SK-N-SH (cell line): ENCODE data around the gene FGD4. TPM values are rescaled to one million over a fixed set of nuclear protein-coding genes. Genes with fewer than 3 reads are reported as not detected.

Source experiments
- CTCF ChIA-PET: fragments of 300-600, 350-600 bp; formaldehyde crosslinking; extraction: SDS; loops from one replicate; lab custom pipeline; 2021; lab: Yijun Ruan, JAX
- POLR2A ChIA-PET: fragments of 350-600 bp; sonication (Branson Sonifier 250); formaldehyde crosslinking; extraction: SDS; loops from one replicate; lab custom pipeline; 2020; ENCODE audit warnings: antibody characterized with exemption, inconsistent platforms; lab: Yijun Ruan, JAX
- DNase-seq: peaks from one replicate; pipeline ENCODE4 v3.0.0; 2012
- H2AFZ ChIP-seq: fragments of 200-600 bp; sonication (generic); 2 replicates; pipeline ENCODE4 v1.8.1; 2016; ENCODE audit warnings: antibody characterized with exemption, mild to moderate bottlenecking, low read depth
- H3F3A ChIP-seq: fragments of 200-600 bp; sonication (generic); replicated peaks from 2 replicates; pipeline ENCODE3; 2016; ENCODE audit warnings: antibody characterized with exemption, mild to moderate bottlenecking; ENCODE audit not compliant: insufficient read depth
- H3K27ac ChIP-seq, 2 experiments: fragments of 200-500 bp in 1 of 2; fragments of 200-600 bp in 1 of 2; sonication (Bioruptor generic) in 1 of 2; sonication (generic), shearing (Covaris generic) in 1 of 2; 2 replicates each; pipeline versions ENCODE4 v1.5.1 to v1.6.1; 2014 to 2016; ENCODE audit warnings: low read depth in 2 of 2, inconsistent platforms in 1 of 2, low read length in 1 of 2, mild to moderate bottlenecking in 1 of 2, mixed read lengths in 1 of 2
- H3K27me3 ChIP-seq: fragments of 200-600 bp; sonication (generic), shearing (Covaris generic); 2 replicates; pipeline ENCODE4 v1.6.1; 2016; ENCODE audit warnings: mixed run types; ENCODE audit not compliant: insufficient read depth
- H3K36me3 ChIP-seq, 2 experiments: fragments of 200-500 bp in 1 of 2; fragments of 200-600 bp in 1 of 2; sonication (Bioruptor generic) in 1 of 2; sonication (generic) in 1 of 2; replicated peaks in 1 of 2; 2 replicates each; pipeline versions ENCODE3 to v1.5.1; 2014 to 2016; ENCODE audit warnings: low read length in 1 of 2, mild to moderate bottlenecking in 1 of 2; ENCODE audit not compliant: insufficient read depth in 2 of 2, control insufficient read depth in 1 of 2
- H3K4me1 ChIP-seq, 2 experiments: fragments of 200-500 bp in 1 of 2; fragments of 200-600 bp in 1 of 2; sonication (Bioruptor generic) in 1 of 2; sonication (generic), shearing (Covaris generic) in 1 of 2; 2 replicates each; pipeline versions ENCODE4 v1.5.1 to v1.6.1; 2014 to 2016; ENCODE audit warnings: low read depth in 1 of 2, low read length in 1 of 2, mixed run types in 1 of 2; ENCODE audit not compliant: insufficient read depth in 2 of 2, control insufficient read depth in 1 of 2
- H3K4me2 ChIP-seq: fragments of 200-600 bp; sonication (generic), shearing (Covaris generic); 2 replicates; pipeline ENCODE4 v1.6.1; 2017; ENCODE audit warnings: mixed run types
- H3K4me3 ChIP-seq, 2 experiments: fragments of 200-500 bp in 1 of 2; fragments of 200-600 bp in 1 of 2; sonication (Bioruptor generic) in 1 of 2; sonication (generic), shearing (Covaris generic) in 1 of 2; 2 replicates each; pipeline versions ENCODE4 v1.5.1 to v1.8.1; 2014 to 2016; ENCODE audit warnings: low read depth in 2 of 2, inconsistent platforms in 1 of 2, low read length in 1 of 2, mild to moderate bottlenecking in 1 of 2, mixed read lengths in 1 of 2, moderate library complexity in 1 of 2
- H3K79me2 ChIP-seq: fragments of 200-600 bp; sonication (generic); 2 replicates; pipeline ENCODE4 v1.8.1; 2017; ENCODE audit warnings: mild to moderate bottlenecking; ENCODE audit not compliant: insufficient read depth
- H3K9ac ChIP-seq: fragments of 200-600 bp; sonication (generic); 2 replicates; pipeline ENCODE4 v1.6.1; 2017; ENCODE audit warnings: mixed run types
- H3K9me2 ChIP-seq: fragments of 200-600 bp; sonication (generic); 2 replicates; pipeline ENCODE4 v1.6.1; 2017; ENCODE audit warnings: mixed run types
- H3K9me3 ChIP-seq: fragments of 200-600 bp; sonication (generic); 2 replicates; pipeline ENCODE4 v1.6.1; 2017; ENCODE audit warnings: mixed run types, mild to moderate bottlenecking, moderate library complexity
- H4K20me1 ChIP-seq: fragments of 200-600 bp; sonication (generic); 2 replicates; pipeline ENCODE4 v1.6.1; 2017; ENCODE audit warnings: mild to moderate bottlenecking, mixed run types; ENCODE audit not compliant: insufficient read depth
- ELF1 ChIP-seq: IDR thresholded peaks from 2 replicates; pipeline ENCODE4 v1.4.0; 2012
- EZH2phosphoT487 ChIP-seq: fragments of 200-600 bp; sonication (generic); IDR thresholded peaks from 2 replicates; pipeline ENCODE4 v1.6.1; 2017; ENCODE audit warnings: low read depth, mixed run types, mild to moderate bottlenecking, antibody characterized with exemption, moderate library complexity, borderline replicate concordance
- FOXJ3 ChIP-seq: sonication (generic); formaldehyde crosslinking; IDR thresholded peaks from 2 replicates; pipeline ENCODE4 v1.5.1; 2020; ENCODE audit warnings: mild to moderate bottlenecking, missing genetic modification reagents
- FOXM1 ChIP-seq: IDR thresholded peaks from 2 replicates; pipeline ENCODE4 v1.4.0; 2012; ENCODE audit warnings: low read depth, mild to moderate bottlenecking
- GABPA ChIP-seq: IDR thresholded peaks from 2 replicates; pipeline ENCODE4 v1.4.0; 2012; ENCODE audit warnings: low read depth, mild to moderate bottlenecking
- GATA2 ChIP-seq: sonication (generic); formaldehyde crosslinking; IDR thresholded peaks from 2 replicates; pipeline ENCODE4 v1.5.0; 2020; ENCODE audit warnings: mild to moderate bottlenecking, missing genetic modification reagents
- JUND ChIP-seq: IDR thresholded peaks from 2 replicates; pipeline ENCODE4 v1.4.0; 2012
- NFIC ChIP-seq: IDR thresholded peaks from 2 replicates; pipeline ENCODE4 v1.4.0; 2012; ENCODE audit warnings: borderline replicate concordance
- NRF1 ChIP-seq: IDR thresholded peaks from 2 replicates; pipeline ENCODE4 v1.6.1; 2012; ENCODE audit warnings: low read depth, mild to moderate bottlenecking, low read length
- PBX3 ChIP-seq: IDR thresholded peaks from 2 replicates; pipeline ENCODE4; 2012
- POLR2AphosphoS5 ChIP-seq: IDR thresholded peaks from 2 replicates; pipeline ENCODE4 v1.6.1; 2012; ENCODE audit warnings: low read depth, low read length
- RCOR1 ChIP-seq: fragments of 150-350 bp; IDR thresholded peaks from 2 replicates; pipeline ENCODE4 v1.6.1; 2017; ENCODE audit warnings: antibody characterized with exemption, low read length
- REST ChIP-seq: IDR thresholded peaks from 2 replicates; pipeline ENCODE4 v1.6.1; 2012; ENCODE audit warnings: mild to moderate bottlenecking, low read depth, low read length, moderate library complexity
- RFX5 ChIP-seq: IDR thresholded peaks from 2 replicates; pipeline ENCODE4 v1.6.1; 2012; ENCODE audit warnings: mild to moderate bottlenecking, improper control_type of control experiment, low read length
- SMC3 ChIP-seq: IDR thresholded peaks from 2 replicates; pipeline ENCODE4 v1.6.1; 2012; ENCODE audit warnings: low read depth, low read length, improper control_type of control experiment
- TAF1 ChIP-seq: IDR thresholded peaks from 2 replicates; pipeline ENCODE4 v1.6.1; 2012; ENCODE audit warnings: low read depth, mild to moderate bottlenecking, low read length, moderate library complexity, borderline replicate concordance
- TCF12 ChIP-seq: IDR thresholded peaks from 2 replicates; pipeline ENCODE4 v1.4.0; 2012
- TEAD4 ChIP-seq: IDR thresholded peaks from 2 replicates; pipeline ENCODE4 v1.4.0; 2012; ENCODE audit warnings: mild to moderate bottlenecking, borderline replicate concordance; ENCODE audit not compliant: insufficient read depth
- USF1 ChIP-seq: IDR thresholded peaks from 2 replicates; pipeline ENCODE4 v1.4.0; 2012; ENCODE audit warnings: low read depth, borderline replicate concordance
- USF2 ChIP-seq: fragments of 150-350 bp; IDR thresholded peaks from 2 replicates; pipeline ENCODE4 v1.6.1; 2017; ENCODE audit warnings: antibody characterized with exemption, low read length, low read depth, borderline replicate concordance
- YY1 ChIP-seq: IDR thresholded peaks from 2 replicates; pipeline ENCODE4 v1.4.0; 2012; ENCODE audit warnings: low read depth, mild to moderate bottlenecking
- WGBS: methylation state at CpG from one replicate; pipeline ENCODE4 v1.1.6; 2017; ENCODE audit warnings: low lambda C conversion rate; 5-methylcytosine and 5-hydroxymethylcytosine counted together
- polyA plus RNA-seq, 3 experiments: library from polyadenylated mRNA; depleted of rRNA; stranded (reverse); fragments of >200 nt; gene quantifications; 2 replicates each; pipeline ENCODE4 v1.2.3, GENCODE V29; 2012

FGD4 gene
- polyA plus RNA-seq, 1 of the 3 experiments (the other 2 are of a cell fraction) = 0.26 TPM

- Histone ChIP-seq H3K9me2 (no peaks in the 10 kb centered on the region), H3K27ac (no peak overlapping the region), H3K9me3 (no peaks in the 10 kb centered on the region), H3K9ac (no peak overlapping the region), H3K27me3 (no peaks in the 10 kb centered on the region), H3K79me2 (no peaks in the 10 kb centered on the region), H2AFZ (no peak overlapping the region), H3K4me2 (no peak overlapping the region), H4K20me1 (no peaks in the 10 kb centered on the region), H3K36me3 (no peaks in the 10 kb centered on the region), H3K4me3 (no peak overlapping the region), H3F3A (no peaks in the 10 kb centered on the region), H3K4me1 (no peaks in the 10 kb centered on the region)
- CTCF ChIA-PET = no interaction called here
- 99% methylated on average over 2 of the region's 2 CpGs for WGBS
- DNase-seq = no peak
- POLR2A ChIA-PET = no interaction called here
- TF ChIP-seq NFIC = no peak
Observed at GRCh38 chr12:32490801-32491200, 91.4 kb downstream of the FGD4 start.

GRCh38 chr12:32493282-32493681 lies 93.9 kb downstream of the FGD4 start:
- CTCF ChIA-PET = interaction anchor here (1.4 to 1.8 kb wide), 2 partner anchors 9 to 10 kb away, joined by 3 to 4 read pairs; no protein-coding TSS in a partner anchor
- no peak overlapping the region for H3K4me3 ChIP-seq

More at GRCh38 chr12:32493282-32493681, 93.9 kb downstream of the FGD4 start:
- WGBS = 77% methylated on average over 4 of the region's 4 CpGs
- TF ChIP-seq EZH2phosphoT487 = no peak
- no peak for TF ChIP-seq ELF1
- no peak for TF ChIP-seq SMC3
- no peak for TF ChIP-seq TEAD4
- TF ChIP-seq YY1 = no peak
- no peak for TF ChIP-seq FOXM1
- TF ChIP-seq PBX3 = no peak
- TF ChIP-seq NRF1 = no peak
- no peak for TF ChIP-seq FOXJ3 (CRISPR knock-in tag)
- TF ChIP-seq TCF12 = no peak
- TF ChIP-seq GATA2 (CRISPR knock-in tag) = no peak
- no peak for TF ChIP-seq JUND
- no peak for TF ChIP-seq GABPA
- TF ChIP-seq USF2 = no peak
- TF ChIP-seq REST = no peak
- TF ChIP-seq RCOR1 = no peak
- TF ChIP-seq TAF1 = no peak
- no peak for TF ChIP-seq POLR2AphosphoS5
- TF ChIP-seq USF1 = no peak
- TF ChIP-seq RFX5 = no peak
- Histone ChIP-seq H3K27me3 (no peaks in the 10 kb centered on the region), H3K9me2 (no peaks in the 10 kb centered on the region), H3F3A (no peaks in the 10 kb centered on the region), H3K9me3 (no peaks in the 10 kb centered on the region), H3K4me2 (no peak overlapping the region), H2AFZ (no peak overlapping the region), H3K79me2 (no peaks in the 10 kb centered on the region), H3K36me3 (no peaks in the 10 kb centered on the region), H3K4me1 (no peaks in the 10 kb centered on the region), H3K9ac (no peak overlapping the region), H3K27ac (no peak overlapping the region), H4K20me1 (no peaks in the 10 kb centered on the region)
- DNase-seq = no peak
- POLR2A ChIA-PET = no interaction called here
